Panc1 (cell line): Measurements from ENCODE around the gene MTERF4.

Experiments used
- CTCF ChIP-seq: fragments of 450-650 bp; IDR thresholded peaks from 2 replicates; pipeline ENCODE4 v1.5.1; 2017; ENCODE audit warnings: mild to moderate bottlenecking
- POLR2AphosphoS5 ChIP-seq: IDR thresholded peaks from 2 replicates; pipeline ENCODE4 v1.6.1; 2012; ENCODE audit warnings: mild to moderate bottlenecking, low read depth, low read length, moderate library complexity
- REST ChIP-seq, 2 experiments: IDR thresholded peaks; 2 replicates each; pipeline ENCODE4 v1.6.1; 2011 to 2012; ENCODE audit warnings: low read depth in 2 of 2, control low read depth in 1 of 2, low read length in 1 of 2, mild to moderate bottlenecking in 1 of 2, moderate library complexity in 1 of 2; ENCODE audit not compliant: insufficient read depth in 1 of 2
- SIN3A ChIP-seq: IDR thresholded peaks from 2 replicates; pipeline ENCODE4 v1.6.1; 2012; ENCODE audit warnings: low read depth, mild to moderate bottlenecking, low read length, moderate library complexity, borderline replicate concordance; ENCODE audit not compliant: insufficient read depth
- TCF7L2 ChIP-seq: IDR thresholded peaks from 2 replicates; pipeline ENCODE4 v1.6.1; 2011; ENCODE audit warnings: mild to moderate bottlenecking, low read depth, low read length, inconsistent platforms

GRCh38 chr2:241135737-241136136 is 33.6 kb upstream of the MTERF4 start:
- TF ChIP-seq CTCF (no peak), POLR2AphosphoS5 (no peak), REST (IDR thresholded peaks at IDR 0.05; ENCODE audit: insufficient read depth in 1 of 2, low read depth in 2 of 2, low read length in 1 of 2) (no peak), TCF7L2 (no peak), SIN3A (no peak)
